DOHH2 (cell line): Measurements from ENCODE around the gene TMEM218.

Experiments
- H3F3A ChIP-seq: fragments of 200-600 bp; sonication (generic), shearing (Covaris generic); 2 replicates; pipeline ENCODE4 v1.6.0; 2016; ENCODE audit warnings: antibody characterized with exemption, mild to moderate bottlenecking; ENCODE audit not compliant: control insufficient read depth, insufficient read depth
- H3K27ac ChIP-seq: fragments of 200-600 bp; sonication (generic); 2 replicates; pipeline ENCODE4 v1.5.1; 2014; ENCODE audit warnings: low read depth, mild to moderate bottlenecking, low read length, moderate library complexity
- H3K27me3 ChIP-seq: fragments of 200-600 bp; sonication (generic); 2 replicates; pipeline ENCODE4 v1.6.1; 2014; ENCODE audit warnings: mild to moderate bottlenecking, low read length, mixed read lengths; ENCODE audit not compliant: control insufficient read depth
- H3K36me3 ChIP-seq: fragments of 200-600 bp; sonication (generic); 2 replicates; pipeline ENCODE4 v1.6.1; 2014; ENCODE audit warnings: mild to moderate bottlenecking, low read length, moderate library complexity, mixed read lengths; ENCODE audit not compliant: control insufficient read depth
- H3K4me1 ChIP-seq: fragments of 200-600 bp; sonication (generic); 2 replicates; pipeline ENCODE4 v1.6.1; 2014; ENCODE audit warnings: mild to moderate bottlenecking, low read length, mixed read lengths; ENCODE audit not compliant: control insufficient read depth
- H3K4me2 ChIP-seq: fragments of 200-600 bp; sonication (generic); 2 replicates; pipeline ENCODE4 v1.6.0; 2014; ENCODE audit warnings: mild to moderate bottlenecking, low read length, moderate library complexity
- H3K4me3 ChIP-seq: fragments of 200-600 bp; sonication (generic); 2 replicates; pipeline ENCODE4 v1.5.1; 2014; ENCODE audit warnings: mild to moderate bottlenecking, low read length, mixed read lengths
- H3K79me2 ChIP-seq: fragments of 200-600 bp; sonication (generic); 2 replicates; pipeline ENCODE4 v1.6.1; 2014; ENCODE audit warnings: mild to moderate bottlenecking, low read length, mixed read lengths; ENCODE audit not compliant: control insufficient read depth
- H3K9me2 ChIP-seq: fragments of 200-600 bp; sonication (generic); replicated peaks from 2 replicates; pipeline ENCODE4 v1.6.1; 2014; ENCODE audit warnings: mild to moderate bottlenecking, low read length, mixed read lengths; ENCODE audit not compliant: control insufficient read depth
- H3K9me3 ChIP-seq: fragments of 200-600 bp; sonication (generic); 2 replicates; pipeline ENCODE4 v1.6.1; 2014; ENCODE audit warnings: antibody characterized with exemption, low read length, mixed read lengths; ENCODE audit not compliant: control insufficient read depth, insufficient read depth
- H4K20me1 ChIP-seq: fragments of 200-600 bp; sonication (generic); 2 replicates; pipeline ENCODE4 v1.6.0; 2014; ENCODE audit warnings: low read depth, mild to moderate bottlenecking, antibody characterized with exemption, low read length, moderate library complexity; ENCODE audit not compliant: control insufficient read depth, insufficient read depth
- EZH2phosphoT487 ChIP-seq: fragments of 200-600 bp; sonication (generic); IDR thresholded peaks from 2 replicates; pipeline ENCODE4 v1.6.1; 2017; ENCODE audit warnings: borderline replicate concordance, mild to moderate bottlenecking, antibody characterized with exemption, low read length, moderate library complexity, mixed read lengths
- TF ChIP-seq, protein P1 (sequence below): fragments of 200-600 bp; sonication (generic); IDR thresholded peaks from one replicate; pipeline ENCODE4 v1.5.1; 2014; ENCODE audit warnings: antibody characterized with exemption, mild to moderate bottlenecking, low read depth, low read length; ENCODE audit not compliant: poor library complexity, severe bottlenecking

Gene TMEM218

DNA sequence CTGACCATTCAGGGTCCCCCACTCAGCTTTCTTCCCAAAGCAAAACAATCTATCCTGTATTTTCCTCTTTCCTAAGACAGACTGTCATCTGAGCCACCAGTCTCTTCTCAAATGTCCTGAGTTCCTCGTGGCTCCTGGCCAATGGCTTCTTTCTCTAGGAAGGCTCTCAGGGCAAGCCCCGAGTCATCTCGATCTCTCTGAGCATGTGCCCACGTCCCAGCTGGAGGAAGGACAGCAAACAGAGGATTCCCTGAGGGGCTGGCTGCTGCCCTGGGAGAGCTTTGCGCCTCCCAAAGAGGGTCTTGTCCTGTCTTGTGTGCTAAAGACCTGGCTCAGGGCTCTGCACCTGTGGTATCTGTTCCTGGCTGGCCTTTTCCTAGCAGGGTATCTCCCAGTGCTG is 40.0 kb downstream of the TMEM218 start:
- no peak overlapping the region for H3K4me3 ChIP-seq
- H4K20me1 ChIP-seq: no peaks in the 10 kb centered on the region
- TF ChIP-seq, protein P1, sequence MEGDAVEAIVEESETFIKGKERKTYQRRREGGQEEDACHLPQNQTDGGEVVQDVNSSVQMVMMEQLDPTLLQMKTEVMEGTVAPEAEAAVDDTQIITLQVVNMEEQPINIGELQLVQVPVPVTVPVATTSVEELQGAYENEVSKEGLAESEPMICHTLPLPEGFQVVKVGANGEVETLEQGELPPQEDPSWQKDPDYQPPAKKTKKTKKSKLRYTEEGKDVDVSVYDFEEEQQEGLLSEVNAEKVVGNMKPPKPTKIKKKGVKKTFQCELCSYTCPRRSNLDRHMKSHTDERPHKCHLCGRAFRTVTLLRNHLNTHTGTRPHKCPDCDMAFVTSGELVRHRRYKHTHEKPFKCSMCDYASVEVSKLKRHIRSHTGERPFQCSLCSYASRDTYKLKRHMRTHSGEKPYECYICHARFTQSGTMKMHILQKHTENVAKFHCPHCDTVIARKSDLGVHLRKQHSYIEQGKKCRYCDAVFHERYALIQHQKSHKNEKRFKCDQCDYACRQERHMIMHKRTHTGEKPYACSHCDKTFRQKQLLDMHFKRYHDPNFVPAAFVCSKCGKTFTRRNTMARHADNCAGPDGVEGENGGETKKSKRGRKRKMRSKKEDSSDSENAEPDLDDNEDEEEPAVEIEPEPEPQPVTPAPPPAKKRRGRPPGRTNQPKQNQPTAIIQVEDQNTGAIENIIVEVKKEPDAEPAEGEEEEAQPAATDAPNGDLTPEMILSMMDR: no peak
- TF ChIP-seq EZH2phosphoT487: no peak
- H3K4me2 ChIP-seq: no peak overlapping the region
- H3K9me3 ChIP-seq: no peaks in the 10 kb centered on the region
- no peaks in the 10 kb centered on the region for H3K79me2 ChIP-seq
- no peaks in the 10 kb centered on the region for H3F3A ChIP-seq
- H3K27me3 ChIP-seq: no peaks in the 10 kb centered on the region
- no peak overlapping the region for H3K27ac ChIP-seq
- no peaks in the 10 kb centered on the region for H3K36me3 ChIP-seq
- H3K4me1 ChIP-seq: peaks cover 44% of the 10 kb centered on the region
- H3K9me2 ChIP-seq: no peaks in the 10 kb centered on the region

DNA sequence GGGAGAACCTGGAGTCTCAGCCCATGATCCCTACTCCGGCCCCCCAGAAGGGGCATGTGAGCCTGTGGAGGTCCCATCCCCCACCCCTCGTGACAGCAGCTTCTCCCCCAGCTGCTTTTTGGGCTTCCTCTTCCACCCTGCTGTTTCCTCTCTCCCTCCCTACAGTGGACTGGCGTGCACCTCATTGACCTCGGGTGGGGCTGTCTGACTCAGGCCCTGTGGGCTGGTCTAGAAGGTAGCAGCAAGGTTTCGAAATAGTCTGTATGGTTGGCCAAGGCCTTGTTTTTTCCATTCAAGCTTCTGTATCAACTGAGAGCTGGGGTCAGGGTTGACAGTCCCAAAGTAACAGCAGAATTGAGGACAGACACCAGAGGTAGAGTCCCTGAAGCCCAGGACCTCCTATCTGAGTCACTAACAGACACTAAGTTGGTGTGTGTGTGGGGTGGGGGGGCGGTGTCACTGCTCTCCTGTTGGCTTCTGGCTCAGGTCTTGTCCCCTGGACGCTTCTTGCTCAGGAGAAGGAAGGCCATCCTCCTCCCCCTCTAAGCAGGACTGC is 40.6 kb downstream of the TMEM218 start:
- Histone ChIP-seq H3K9me2 (no peaks in the 10 kb centered on the region), H3K4me2 (no peak overlapping the region), H3K79me2 (no peaks in the 10 kb centered on the region), H3F3A (no peaks in the 10 kb centered on the region), H3K27me3 (no peaks in the 10 kb centered on the region; the same call in 1 of the 2 replicates), H3K9me3 (no peaks in the 10 kb centered on the region), H3K27ac (no peak overlapping the region), H3K4me3 (no peak overlapping the region), H3K4me1 (peaks cover 44% of the 10 kb centered on the region), H3K36me3 (no peaks in the 10 kb centered on the region), H4K20me1 (no peaks in the 10 kb centered on the region)
- no peak for TF ChIP-seq EZH2phosphoT487
- TF ChIP-seq, protein P1: no peak

DNA sequence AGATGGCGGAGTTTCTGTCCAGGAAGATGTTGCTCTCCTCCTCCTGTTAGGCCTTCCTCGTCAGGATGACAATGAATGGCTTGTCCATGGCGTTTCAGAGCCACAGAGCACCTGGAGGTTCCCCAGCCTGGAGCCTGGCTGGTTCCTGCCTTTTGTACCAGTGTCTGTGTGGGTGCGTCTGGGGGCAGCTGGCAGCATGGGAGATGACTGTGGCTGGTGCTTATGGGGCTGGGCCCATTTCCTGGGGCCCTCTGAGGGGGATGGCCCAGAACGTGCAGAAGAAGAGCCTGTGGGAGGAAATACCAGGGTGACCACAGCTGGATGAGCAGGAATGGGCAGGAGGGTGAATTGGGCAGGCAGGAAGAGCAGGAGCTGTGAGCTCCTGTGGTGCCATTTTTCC is 41.6 kb downstream of the TMEM218 start:
- H3K4me1 ChIP-seq: peaks cover 44% of the 10 kb centered on the region
- no peaks in the 10 kb centered on the region for H3F3A ChIP-seq
- H3K9me2 ChIP-seq: no peaks in the 10 kb centered on the region
- TF ChIP-seq EZH2phosphoT487: no peak
- TF ChIP-seq, protein P1: no peak
- no peak overlapping the region for H3K4me3 ChIP-seq
- no peaks in the 10 kb centered on the region for H3K36me3 ChIP-seq
- no peak overlapping the region for H3K4me2 ChIP-seq
- H3K9me3 ChIP-seq: no peaks in the 10 kb centered on the region
- H3K27me3 ChIP-seq: peaks cover 4% of the 10 kb centered on the region; the same call in 1 of the 2 replicates
- H3K27ac ChIP-seq: no peak overlapping the region
- no peaks in the 10 kb centered on the region for H3K79me2 ChIP-seq
- no peaks in the 10 kb centered on the region for H4K20me1 ChIP-seq
